ENCODE results near the gene IKZF5. TPM values are rescaled to one million over a fixed set of nuclear protein-coding genes. Genes with fewer than 3 reads are reported as not detected.

IKZF5 gene
- total RNA-seq, 1 donor from 2014 or later = 14.9 TPM

DNA sequence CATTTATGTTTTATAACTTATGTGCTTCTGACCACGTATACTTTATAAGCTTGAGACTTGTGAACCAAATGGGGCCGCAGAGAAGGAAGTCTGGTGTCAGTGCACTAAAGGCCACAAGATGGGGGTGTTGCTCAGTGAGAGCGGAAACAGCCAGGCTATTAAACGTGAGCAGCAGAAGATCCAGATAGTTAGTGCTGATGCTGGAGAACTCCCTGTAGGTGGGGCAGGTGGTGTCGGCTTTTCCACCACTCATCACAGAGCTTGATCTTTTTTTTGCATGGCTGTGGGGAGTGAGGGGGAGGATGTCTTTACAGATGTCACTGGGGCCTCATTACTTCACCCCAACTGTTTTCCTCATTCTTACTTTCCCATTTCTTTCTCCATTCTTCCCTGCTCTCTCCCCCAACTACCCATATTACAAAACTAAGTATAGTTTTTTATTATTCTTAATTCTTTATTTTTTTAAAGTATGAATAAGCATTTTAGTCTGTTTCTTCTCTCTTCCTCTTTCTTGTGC lies 34.9 kb upstream of the IKZF5 start:
- Mint-ChIP-seq H3K27ac (ENCODE audit: unreplicated experiment) (no peak overlapping the region), H3K4me3 (ENCODE audit: unreplicated experiment) (no peak overlapping the region), H3K27me3 (ENCODE audit: unreplicated experiment) (peaks cover 2% of the 10 kb centered on the region), H3K9me3 (ENCODE audit: unreplicated experiment) (no peaks in the 10 kb centered on the region), H3K36me3 (ENCODE audit: low read depth, unreplicated experiment) (no peaks in the 10 kb centered on the region), H3K4me1 (ENCODE audit: unreplicated experiment) (peaks cover 26% of the 10 kb centered on the region)
- TF ChIP-seq, protein P1, sequence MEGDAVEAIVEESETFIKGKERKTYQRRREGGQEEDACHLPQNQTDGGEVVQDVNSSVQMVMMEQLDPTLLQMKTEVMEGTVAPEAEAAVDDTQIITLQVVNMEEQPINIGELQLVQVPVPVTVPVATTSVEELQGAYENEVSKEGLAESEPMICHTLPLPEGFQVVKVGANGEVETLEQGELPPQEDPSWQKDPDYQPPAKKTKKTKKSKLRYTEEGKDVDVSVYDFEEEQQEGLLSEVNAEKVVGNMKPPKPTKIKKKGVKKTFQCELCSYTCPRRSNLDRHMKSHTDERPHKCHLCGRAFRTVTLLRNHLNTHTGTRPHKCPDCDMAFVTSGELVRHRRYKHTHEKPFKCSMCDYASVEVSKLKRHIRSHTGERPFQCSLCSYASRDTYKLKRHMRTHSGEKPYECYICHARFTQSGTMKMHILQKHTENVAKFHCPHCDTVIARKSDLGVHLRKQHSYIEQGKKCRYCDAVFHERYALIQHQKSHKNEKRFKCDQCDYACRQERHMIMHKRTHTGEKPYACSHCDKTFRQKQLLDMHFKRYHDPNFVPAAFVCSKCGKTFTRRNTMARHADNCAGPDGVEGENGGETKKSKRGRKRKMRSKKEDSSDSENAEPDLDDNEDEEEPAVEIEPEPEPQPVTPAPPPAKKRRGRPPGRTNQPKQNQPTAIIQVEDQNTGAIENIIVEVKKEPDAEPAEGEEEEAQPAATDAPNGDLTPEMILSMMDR (IDR thresholded peaks at IDR 0.05; ENCODE audit: unreplicated experiment) = peak; percentile 69
- DNase-seq (ENCODE audit: low spot score) = peak; percentile 53

DNA sequence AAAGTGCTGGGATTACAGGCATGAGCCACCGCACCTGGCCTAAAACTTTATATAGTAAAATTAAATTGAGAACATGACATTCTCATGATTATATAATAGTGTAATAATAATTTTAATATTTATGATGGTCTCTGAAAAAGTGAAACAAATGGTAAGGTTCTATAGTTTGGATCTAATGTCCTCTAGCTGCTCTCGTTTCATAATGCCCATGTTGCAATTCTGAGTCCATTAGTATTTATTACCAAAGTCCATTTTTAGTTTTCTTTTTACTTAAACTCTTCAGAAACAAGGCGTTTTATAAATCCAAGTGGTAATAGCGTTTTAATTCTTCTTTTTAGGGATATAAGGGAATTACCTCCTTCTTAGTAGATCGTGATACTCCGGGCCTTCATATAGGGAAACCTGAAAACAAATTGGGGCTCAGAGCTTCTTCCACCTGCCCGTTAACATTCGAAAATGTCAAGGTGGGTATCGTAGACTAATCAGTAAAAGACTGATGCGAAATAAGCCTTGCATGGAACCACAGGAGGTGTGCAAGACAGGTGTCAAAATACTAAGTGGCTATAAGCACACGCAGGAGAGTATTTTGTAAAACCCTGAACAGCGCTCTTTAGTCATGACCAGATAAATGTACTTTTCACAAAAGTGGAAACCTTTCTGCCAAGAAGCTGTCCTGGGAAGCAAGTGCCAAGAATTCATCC lies 34.3 kb upstream of the IKZF5 start:
- no peak overlapping the region for H3K27ac Mint-ChIP-seq (ENCODE audit: unreplicated experiment)
- H3K4me1 Mint-ChIP-seq (ENCODE audit: unreplicated experiment) = peaks cover 31% of the 10 kb centered on the region
- H3K9me3 Mint-ChIP-seq (ENCODE audit: unreplicated experiment) = no peaks in the 10 kb centered on the region
- no peaks in the 10 kb centered on the region for H3K36me3 Mint-ChIP-seq (ENCODE audit: low read depth, unreplicated experiment)
- H3K4me3 Mint-ChIP-seq (ENCODE audit: unreplicated experiment) = no peak overlapping the region
- no peak for DNase-seq (ENCODE audit: low spot score)
- TF ChIP-seq, protein P1 (IDR thresholded peaks at IDR 0.05; ENCODE audit: unreplicated experiment) = no peak
- peaks cover 2% of the 10 kb centered on the region for H3K27me3 Mint-ChIP-seq (ENCODE audit: unreplicated experiment)

GRCh38 chr10:123039632-123039930 lies 31.0 kb upstream of the IKZF5 start:
- Mint-ChIP-seq H3K27ac (ENCODE audit: unreplicated experiment) (peak overlapping the region; percentile 88), H3K4me1 (ENCODE audit: unreplicated experiment) (peaks cover 38% of the 10 kb centered on the region), H3K36me3 (ENCODE audit: low read depth, unreplicated experiment) (no peaks in the 10 kb centered on the region), H3K9me3 (ENCODE audit: unreplicated experiment) (no peaks in the 10 kb centered on the region), H3K4me3 (ENCODE audit: unreplicated experiment) (no peak overlapping the region), H3K27me3 (ENCODE audit: unreplicated experiment) (peaks cover 2% of the 10 kb centered on the region)
- no peak for DNase-seq (ENCODE audit: low spot score)
- TF ChIP-seq, protein P1 (IDR thresholded peaks at IDR 0.05; ENCODE audit: unreplicated experiment) = no peak

GRCh38 chr10:123038782-123039631 lies 30.4 kb upstream of the IKZF5 start:
- TF ChIP-seq, protein P1 (IDR thresholded peaks at IDR 0.05; ENCODE audit: unreplicated experiment) = no peak
- Mint-ChIP-seq H3K4me3 (ENCODE audit: unreplicated experiment) (no peak overlapping the region), H3K4me1 (ENCODE audit: unreplicated experiment) (peaks cover 41% of the 10 kb centered on the region), H3K27ac (ENCODE audit: unreplicated experiment) (peak overlapping the region; percentile 88), H3K9me3 (ENCODE audit: unreplicated experiment) (no peaks in the 10 kb centered on the region), H3K36me3 (ENCODE audit: low read depth, unreplicated experiment) (no peaks in the 10 kb centered on the region), H3K27me3 (ENCODE audit: unreplicated experiment) (peaks cover 2% of the 10 kb centered on the region)
- DNase-seq (ENCODE audit: low spot score) = peak; percentile 12
